ENCODE data around the gene DDX31. TPM values are rescaled to one million over a fixed set of nuclear protein-coding genes. Genes with fewer than 3 reads are reported as not detected.

Gene DDX31
- total and polyA plus RNA-seq, 2 experiments from 2014 or later: 5.8 to 15.8 TPM

DNA sequence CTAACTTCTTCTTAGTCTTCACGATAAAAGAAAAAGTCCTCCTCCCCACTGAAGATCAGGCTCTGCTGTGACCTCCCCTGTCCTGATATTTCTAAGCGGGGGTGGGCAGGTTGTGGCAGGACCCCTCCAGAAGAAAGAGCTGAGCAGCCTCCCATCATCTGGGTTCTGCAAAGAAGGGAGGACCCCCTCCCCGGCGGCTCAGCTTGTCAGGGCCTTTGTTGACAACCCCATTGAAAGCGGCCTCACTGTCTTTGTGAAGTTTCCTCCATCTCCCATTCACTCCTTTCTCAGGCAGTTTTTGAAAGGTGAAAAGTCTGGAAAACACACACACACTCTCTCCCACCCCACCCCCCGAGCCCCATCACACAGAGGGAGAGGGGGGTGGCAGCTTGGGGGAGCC, 113.5 kb downstream of the DDX31 start:
- peaks cover 15% of the 10 kb centered on the region for H3K4me1 ChIP-seq (ENCODE audit: low read depth)
- no peak overlapping the region for H3K27ac ChIP-seq
- H3K9me3 ChIP-seq (ENCODE audit: low read depth): no peaks in the 10 kb centered on the region
- no peak for DNase-seq (ENCODE audit: low read depth in 1 of 2, low spot score in 1 of 2)
- H3K27me3 ChIP-seq: no peaks in the 10 kb centered on the region
- no peak overlapping the region for H3K4me3 ChIP-seq
- no peaks in the 10 kb centered on the region for H3K36me3 ChIP-seq
- TF ChIP-seq, protein P1, sequence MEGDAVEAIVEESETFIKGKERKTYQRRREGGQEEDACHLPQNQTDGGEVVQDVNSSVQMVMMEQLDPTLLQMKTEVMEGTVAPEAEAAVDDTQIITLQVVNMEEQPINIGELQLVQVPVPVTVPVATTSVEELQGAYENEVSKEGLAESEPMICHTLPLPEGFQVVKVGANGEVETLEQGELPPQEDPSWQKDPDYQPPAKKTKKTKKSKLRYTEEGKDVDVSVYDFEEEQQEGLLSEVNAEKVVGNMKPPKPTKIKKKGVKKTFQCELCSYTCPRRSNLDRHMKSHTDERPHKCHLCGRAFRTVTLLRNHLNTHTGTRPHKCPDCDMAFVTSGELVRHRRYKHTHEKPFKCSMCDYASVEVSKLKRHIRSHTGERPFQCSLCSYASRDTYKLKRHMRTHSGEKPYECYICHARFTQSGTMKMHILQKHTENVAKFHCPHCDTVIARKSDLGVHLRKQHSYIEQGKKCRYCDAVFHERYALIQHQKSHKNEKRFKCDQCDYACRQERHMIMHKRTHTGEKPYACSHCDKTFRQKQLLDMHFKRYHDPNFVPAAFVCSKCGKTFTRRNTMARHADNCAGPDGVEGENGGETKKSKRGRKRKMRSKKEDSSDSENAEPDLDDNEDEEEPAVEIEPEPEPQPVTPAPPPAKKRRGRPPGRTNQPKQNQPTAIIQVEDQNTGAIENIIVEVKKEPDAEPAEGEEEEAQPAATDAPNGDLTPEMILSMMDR (IDR thresholded peaks at IDR 0.05; ENCODE audit: low read depth, low read length): no peak

DNA sequence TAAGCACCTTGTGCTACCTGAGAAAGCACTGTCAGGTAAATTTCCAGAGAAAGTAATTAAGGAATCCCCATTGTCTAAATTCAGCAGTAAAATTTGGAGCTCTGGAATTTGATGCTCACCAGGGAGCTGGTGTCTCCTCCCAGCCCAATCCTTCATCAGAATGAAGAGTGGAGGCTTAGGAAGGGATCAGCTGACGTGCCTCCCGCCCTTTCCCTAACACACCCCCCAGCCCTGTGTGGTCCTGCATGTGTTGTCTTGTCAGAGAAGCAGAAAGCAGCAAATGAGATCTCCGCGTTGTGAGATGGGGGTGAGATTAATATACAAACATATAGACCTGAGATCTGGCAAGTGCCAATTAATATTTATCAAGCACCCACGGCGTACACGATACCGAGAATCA, 114.3 kb downstream of the DDX31 start:
- TF ChIP-seq, protein P1 (IDR thresholded peaks at IDR 0.05; ENCODE audit: low read depth, low read length): no peak
- Histone ChIP-seq H3K27me3 (no peaks in the 10 kb centered on the region), H3K4me1 (ENCODE audit: low read depth) (peaks cover 8% of the 10 kb centered on the region), H3K36me3 (no peaks in the 10 kb centered on the region), H3K27ac (no peak overlapping the region), H3K9me3 (ENCODE audit: low read depth) (no peaks in the 10 kb centered on the region), H3K4me3 (no peak overlapping the region)
- no peak for DNase-seq (ENCODE audit: low read depth in 1 of 2, low spot score in 1 of 2)

DNA sequence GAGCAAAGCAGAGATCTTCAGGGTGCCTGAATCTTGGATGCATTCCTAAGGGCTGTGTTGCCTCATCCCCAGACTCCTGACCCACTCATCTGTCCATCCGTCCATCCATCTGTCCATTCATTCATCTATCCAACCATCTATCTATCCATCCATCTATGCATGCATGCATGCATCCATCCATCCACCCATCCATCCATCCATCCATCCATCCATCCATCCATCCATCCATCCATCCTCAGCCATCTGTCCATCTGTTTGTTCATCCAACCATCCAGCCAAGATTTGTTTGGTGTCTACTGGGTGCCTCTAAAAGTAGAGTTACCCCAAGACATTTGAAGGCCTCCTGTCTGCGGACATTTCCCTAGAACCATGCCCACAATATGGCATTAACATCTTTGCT, 115.0 kb downstream of the DDX31 start:
- no peaks in the 10 kb centered on the region for H3K27me3 ChIP-seq
- TF ChIP-seq, protein P1 (IDR thresholded peaks at IDR 0.05; ENCODE audit: low read depth, low read length): no peak
- H3K4me3 ChIP-seq: no peak overlapping the region
- peaks cover under 1% of the 10 kb centered on the region for H3K4me1 ChIP-seq (ENCODE audit: low read depth)
- no peaks in the 10 kb centered on the region for H3K9me3 ChIP-seq (ENCODE audit: low read depth)
- no peak for DNase-seq (ENCODE audit: low read depth in 1 of 2, low spot score in 1 of 2)
- no peak overlapping the region for H3K27ac ChIP-seq
- no peaks in the 10 kb centered on the region for H3K36me3 ChIP-seq

DNA sequence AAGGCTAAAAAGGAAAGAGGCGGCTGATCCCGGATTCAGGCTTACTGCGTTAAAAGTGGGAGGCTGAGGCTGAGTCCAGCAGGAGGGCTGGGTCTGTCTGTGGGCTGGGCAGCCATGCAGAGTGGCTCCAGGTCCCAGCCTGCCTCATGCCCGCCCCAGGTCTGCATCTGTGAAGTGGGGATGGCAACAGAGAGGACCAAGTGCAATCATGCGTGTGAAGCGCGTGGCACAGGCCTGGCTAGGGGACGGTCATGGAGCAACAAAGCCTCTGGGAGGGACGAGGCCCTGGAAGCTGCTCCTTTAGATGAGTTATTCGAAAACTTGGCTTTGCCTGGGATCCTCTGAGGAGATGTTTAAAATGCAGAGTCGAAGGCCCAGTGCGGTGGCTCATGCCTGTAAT, 117.7 kb downstream of the DDX31 start:
- Histone ChIP-seq H3K27ac (no peak overlapping the region), H3K4me1 (ENCODE audit: low read depth) (peaks cover 4% of the 10 kb centered on the region), H3K9me3 (ENCODE audit: low read depth) (no peaks in the 10 kb centered on the region), H3K27me3 (no peaks in the 10 kb centered on the region), H3K4me3 (no peak overlapping the region), H3K36me3 (no peaks in the 10 kb centered on the region)
- TF ChIP-seq, protein P1 (IDR thresholded peaks at IDR 0.05; ENCODE audit: low read depth, low read length): no peak
- DNase-seq (ENCODE audit: low read depth in 1 of 2, low spot score in 1 of 2): no peak

DNA sequence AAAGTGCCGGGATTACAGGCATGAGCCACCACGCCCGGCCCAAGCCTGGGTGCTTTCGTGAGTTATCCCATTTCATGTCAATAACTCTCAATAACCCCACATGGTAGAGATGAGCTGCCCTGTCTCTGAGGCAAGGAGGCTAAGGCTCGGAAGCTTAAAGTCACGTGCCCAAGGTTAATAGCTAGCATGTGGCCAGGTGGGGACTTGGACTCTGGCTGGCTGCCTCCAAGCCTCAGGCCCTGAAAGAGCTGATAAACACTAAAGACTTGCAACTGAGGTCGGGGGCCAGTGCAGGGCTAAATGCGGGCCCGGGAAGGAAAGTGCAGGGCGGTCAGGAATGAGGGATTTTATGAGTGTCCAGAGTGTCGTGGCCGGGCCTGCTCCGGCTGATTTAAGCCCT, 118.2 kb downstream of the DDX31 start:
- Histone ChIP-seq H3K36me3 (no peaks in the 10 kb centered on the region), H3K9me3 (ENCODE audit: low read depth) (no peaks in the 10 kb centered on the region), H3K27ac (no peak overlapping the region), H3K4me3 (no peak overlapping the region), H3K27me3 (no peaks in the 10 kb centered on the region), H3K4me1 (ENCODE audit: low read depth) (peaks cover 6% of the 10 kb centered on the region)
- TF ChIP-seq, protein P1 (IDR thresholded peaks at IDR 0.05; ENCODE audit: low read depth, low read length): no peak
- DNase-seq (ENCODE audit: low read depth in 1 of 2, low spot score in 1 of 2): no peak
